Measurements from ENCODE around the gene C11orf16. TPM values are rescaled to one million over a fixed set of nuclear protein-coding genes. Genes with fewer than 3 reads are reported as not detected.
A peak's percentile ranks its signal among the peaks of the same experiment; 100 is the strongest.
"Not testable (repeated sequence)": the region's sequence is repeated elsewhere in the genome, so short reads cannot be mapped to it uniquely, and the experiment has no call there.

Gene C11orf16
- total RNA-seq, 2 donors from 2014 or later = not detected

DNA sequence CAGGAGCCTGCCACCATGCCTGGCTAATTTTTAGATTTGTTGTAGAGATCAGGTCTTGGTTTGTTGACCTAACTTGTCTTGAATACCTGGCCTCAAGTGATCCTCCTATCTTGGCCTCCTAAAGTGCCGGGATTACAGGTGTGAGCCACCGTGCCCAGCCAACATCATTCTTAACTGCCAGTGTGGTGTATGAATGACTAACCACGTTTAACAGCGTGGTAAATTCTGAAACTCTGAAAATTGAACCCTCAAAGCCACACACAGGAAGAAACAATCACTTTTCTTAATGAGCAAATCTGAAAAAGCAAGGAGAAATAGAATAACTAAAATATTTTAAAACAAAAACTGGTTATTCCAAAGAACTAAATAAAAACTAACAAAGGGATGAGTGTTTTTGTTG is 24.1 kb upstream of the C11orf16 start:
- ATAC-seq = no peak
- no peak overlapping the region for H3K27ac Mint-ChIP-seq

DNA sequence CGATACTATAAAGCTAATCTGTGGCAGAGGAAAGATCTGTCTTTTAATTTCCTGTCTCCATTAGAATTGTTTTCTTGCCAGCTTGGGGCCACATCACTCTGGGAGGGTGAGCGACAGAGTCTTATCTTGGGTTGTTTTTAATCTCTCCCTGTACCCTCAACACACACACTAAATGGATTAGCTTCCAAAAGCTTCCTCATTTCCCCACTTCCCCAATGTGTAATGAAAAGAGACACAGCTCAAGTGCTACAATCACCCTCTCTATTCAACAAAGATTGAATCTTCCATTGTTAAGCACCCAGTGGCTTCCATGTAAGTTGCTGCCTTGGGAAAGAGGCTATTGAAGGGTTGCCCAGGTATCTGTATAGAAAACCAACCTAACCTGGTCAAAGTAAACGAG is 16.1 kb upstream of the C11orf16 start:
- H3K9me3 ChIP-seq (ENCODE audit: control insufficient read depth, low read length, poor library complexity, severe bottlenecking) = no peaks in the 10 kb centered on the region
- Mint-ChIP-seq H3K27ac (no peak overlapping the region), H3K36me3 (ENCODE audit: low read depth) (peaks cover 3% of the 10 kb centered on the region), H3K27me3 (no peaks in the 10 kb centered on the region), H3K4me1 (no peaks in the 10 kb centered on the region), H3K4me3 (no peak overlapping the region)
- DNase-seq = no peak
- no peak for ATAC-seq

More for the DNA sequence above, 24.1 kb upstream of the C11orf16 start:
- no peak overlapping the region for H3K4me3 Mint-ChIP-seq
- H3K4me1 Mint-ChIP-seq = peaks cover 13% of the 10 kb centered on the region
- no peaks in the 10 kb centered on the region for H3K9me3 ChIP-seq (ENCODE audit: control insufficient read depth, low read length, poor library complexity, severe bottlenecking)
- peaks cover 2% of the 10 kb centered on the region for H3K36me3 Mint-ChIP-seq (ENCODE audit: low read depth)
- H3K27me3 Mint-ChIP-seq = no peaks in the 10 kb centered on the region
- no peak for DNase-seq

DNA sequence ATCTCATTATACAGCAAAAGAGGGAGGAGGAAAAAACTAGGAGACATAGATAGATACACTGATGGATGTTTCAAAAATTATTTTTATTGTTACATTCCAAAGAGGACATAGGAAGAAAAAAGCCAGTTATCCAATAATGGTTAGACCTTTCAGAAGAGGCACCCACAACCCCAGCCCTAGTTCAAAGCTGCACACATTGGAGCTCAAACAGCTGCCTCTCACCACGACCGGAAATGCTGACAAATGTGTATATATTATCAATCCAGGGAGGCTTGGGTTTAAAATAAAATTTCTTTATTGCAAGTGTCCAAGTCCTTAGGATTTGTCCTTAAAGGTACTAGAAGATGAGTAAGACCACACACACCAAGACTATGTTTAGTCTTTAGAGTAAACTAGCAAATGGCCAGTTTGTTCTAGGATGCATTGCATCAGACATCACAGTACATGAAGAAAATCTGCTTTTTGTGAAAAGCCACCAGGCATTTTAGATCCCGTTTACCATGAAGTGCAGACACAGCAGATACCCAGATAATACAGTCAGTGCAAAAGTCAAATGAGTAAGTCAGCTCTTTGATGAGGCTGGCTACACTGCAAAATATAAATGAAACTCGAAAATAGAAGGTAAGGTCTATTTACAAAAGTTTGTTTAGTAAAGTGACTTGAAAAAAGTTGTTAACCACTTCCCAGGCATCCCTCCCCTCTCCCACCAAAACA is 14.6 kb upstream of the C11orf16 start:
- H3K27me3 Mint-ChIP-seq = no peaks in the 10 kb centered on the region
- no peak overlapping the region for H3K27ac Mint-ChIP-seq
- H3K36me3 Mint-ChIP-seq (ENCODE audit: low read depth) = peaks cover 3% of the 10 kb centered on the region
- ATAC-seq = no peak
- DNase-seq = no peak
- H3K4me3 Mint-ChIP-seq = no peak overlapping the region
- H3K4me1 Mint-ChIP-seq = no peaks in the 10 kb centered on the region
- H3K9me3 ChIP-seq (ENCODE audit: control insufficient read depth, low read length, poor library complexity, severe bottlenecking) = no peaks in the 10 kb centered on the region

DNA sequence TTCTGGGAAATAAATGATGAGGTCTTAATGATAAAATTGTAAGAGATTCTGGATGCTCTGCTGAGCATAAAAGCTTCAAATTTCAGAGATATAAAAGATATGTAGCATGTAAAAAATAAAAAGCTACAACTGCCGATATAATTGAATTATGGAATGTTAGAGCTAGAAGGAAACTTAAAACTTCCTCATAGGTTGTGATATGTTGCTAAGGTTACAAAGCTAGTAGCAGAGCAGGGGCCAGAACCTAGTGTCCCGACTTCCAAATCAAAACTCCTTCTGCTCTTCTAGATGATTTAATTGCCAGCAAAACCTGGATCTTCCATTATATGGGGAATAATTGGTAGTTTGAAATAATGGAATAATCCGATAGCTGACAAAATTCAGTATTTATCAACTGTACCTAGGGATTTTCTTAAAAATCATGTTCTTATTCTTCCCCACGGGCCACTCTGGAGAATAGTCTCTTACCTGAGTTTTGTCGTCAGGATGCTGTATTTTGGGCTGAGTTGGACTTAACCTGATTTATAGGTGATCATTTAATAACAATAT is 9.8 kb upstream of the C11orf16 start, which contains the start of gene ASCL3:
TSS of gene ASCL3 (minus strand) at position 499 of the 549 bp plus-strand sequence. CDS start 4,855 bp downstream, outside the sequence.
- no peak for DNase-seq
- Mint-ChIP-seq H3K4me1 (no peaks in the 10 kb centered on the region), H3K4me3 (no peak within 1 kb of the TSS), H3K36me3 (ENCODE audit: low read depth) (peaks cover 3% of the 10 kb centered on the region), H3K27me3 (peaks cover 18% of the 10 kb centered on the region), H3K27ac (no peak within 1 kb of the TSS)
- ATAC-seq = no peak
- H3K9me3 ChIP-seq (ENCODE audit: control insufficient read depth, low read length, poor library complexity, severe bottlenecking) = no peaks in the 10 kb centered on the region

DNA sequence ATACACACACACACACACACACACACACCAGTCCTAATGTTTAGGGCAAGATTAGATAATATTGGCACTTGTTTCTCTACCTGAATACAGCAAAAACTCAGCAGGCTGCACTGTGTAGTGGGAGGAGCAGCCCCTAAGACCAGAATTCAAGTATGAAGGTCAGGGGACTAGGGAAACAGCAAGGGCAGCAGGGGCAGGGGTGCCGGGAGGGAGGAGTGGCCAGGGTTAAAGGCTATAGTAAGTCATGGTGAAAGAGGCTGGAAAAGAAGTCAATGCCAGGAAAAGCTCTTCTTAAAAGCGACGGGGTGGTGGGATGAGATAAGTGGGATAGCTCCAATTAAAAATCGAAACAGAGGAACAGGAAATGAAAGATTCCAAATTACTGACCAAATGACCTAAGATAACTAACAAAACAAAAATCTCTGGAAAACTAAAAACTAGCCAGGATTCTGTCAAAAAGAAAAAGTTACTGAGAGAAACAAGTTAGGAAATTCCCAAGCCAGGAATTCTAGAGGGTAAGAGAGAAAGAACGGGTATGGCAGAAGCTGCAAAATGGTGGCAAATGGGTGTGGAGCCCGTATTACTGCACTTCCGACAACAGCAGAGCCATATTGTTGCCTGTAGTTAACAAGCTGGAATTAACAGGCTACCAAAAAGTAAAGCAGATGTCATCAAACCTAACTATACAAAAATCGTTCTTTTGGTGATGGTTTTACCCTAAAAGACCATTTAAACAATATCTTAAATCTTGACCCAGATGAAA is 8.8 kb upstream of the C11orf16 start:
- ATAC-seq (no peak), DNase-seq (no peak)
- Mint-ChIP-seq H3K4me3 (no peak overlapping the region), H3K27me3 (peaks cover 24% of the 10 kb centered on the region), H3K27ac (no peak overlapping the region), H3K36me3 (ENCODE audit: low read depth) (peaks cover 2% of the 10 kb centered on the region), H3K4me1 (no peaks in the 10 kb centered on the region)
- H3K9me3 ChIP-seq (ENCODE audit: control insufficient read depth, low read length, poor library complexity, severe bottlenecking) = no peaks in the 10 kb centered on the region

DNA sequence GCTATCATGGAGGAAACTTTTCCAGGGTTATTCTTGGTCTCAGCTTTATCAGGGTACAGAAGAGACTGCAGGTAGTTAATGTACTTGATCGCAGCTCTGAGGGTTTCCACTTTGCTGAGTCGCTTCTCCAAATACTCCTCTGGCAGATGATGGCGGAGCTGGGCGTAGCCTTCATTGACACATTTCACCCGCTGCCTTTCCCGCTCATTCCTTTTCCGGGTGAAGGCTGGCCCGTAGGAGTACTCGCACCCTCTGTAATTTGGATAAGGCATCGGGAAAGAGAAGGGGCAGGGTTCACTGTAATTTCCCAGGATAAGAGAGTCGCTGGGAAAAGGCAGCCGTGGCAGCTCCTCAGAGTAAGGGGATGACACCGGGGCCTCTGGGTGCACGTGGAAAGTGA is 4.9 kb upstream of the C11orf16 start:
- Mint-ChIP-seq H3K36me3 (ENCODE audit: low read depth) (peaks cover 5% of the 10 kb centered on the region), H3K4me3 (no peak overlapping the region), H3K27me3 (peaks cover 29% of the 10 kb centered on the region), H3K27ac (no peak overlapping the region), H3K4me1 (peaks cover 5% of the 10 kb centered on the region)
- DNase-seq (no peak), ATAC-seq (no peak)
- H3K9me3 ChIP-seq (ENCODE audit: control insufficient read depth, low read length, poor library complexity, severe bottlenecking) = no peaks in the 10 kb centered on the region

DNA sequence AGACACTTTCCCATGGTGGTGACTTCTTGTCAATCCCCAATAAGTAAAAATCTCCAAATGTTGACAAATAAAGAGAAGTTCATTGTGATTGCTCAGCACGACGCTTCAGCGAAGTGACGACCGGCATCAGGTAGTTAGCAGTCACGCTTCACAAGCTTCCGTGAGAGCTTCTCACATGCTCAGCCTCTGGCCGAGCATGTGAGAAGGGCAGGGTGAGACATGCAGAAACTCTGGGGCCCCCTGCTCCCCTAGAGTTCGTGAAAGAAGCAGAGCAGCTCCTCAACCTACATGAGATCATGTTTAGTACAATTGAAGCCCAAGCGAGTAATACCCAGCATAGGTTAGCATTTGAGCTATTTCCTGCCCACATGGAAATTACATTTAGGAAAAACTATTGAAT is 4.4 kb upstream of the C11orf16 start:
- Mint-ChIP-seq H3K4me1 (peaks cover 5% of the 10 kb centered on the region), H3K36me3 (ENCODE audit: low read depth) (peaks cover 5% of the 10 kb centered on the region)

DNA sequence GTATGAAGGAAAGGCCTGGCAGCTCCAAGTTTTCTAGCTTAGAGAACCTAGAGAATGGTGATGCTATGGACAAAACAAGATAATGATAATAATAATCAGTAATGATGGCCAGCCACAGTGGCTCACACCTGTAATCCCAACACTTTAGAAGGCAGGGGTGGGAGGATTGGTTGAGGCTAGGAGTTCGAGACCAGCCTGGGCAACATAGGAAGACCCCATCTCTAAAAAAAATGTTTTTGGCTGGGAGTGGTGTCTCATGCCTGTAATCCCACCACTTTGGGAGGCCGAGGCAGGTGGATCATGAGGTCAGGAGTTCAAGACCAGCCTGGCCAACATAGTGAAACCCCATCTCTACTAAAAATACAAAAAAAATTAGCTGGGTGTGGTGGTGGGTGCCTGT is 3.0 kb upstream of the C11orf16 start:
- H3K9me3 ChIP-seq (ENCODE audit: control insufficient read depth, low read length, poor library complexity, severe bottlenecking); H3K4me3 Mint-ChIP-seq; ATAC-seq; H3K36me3 Mint-ChIP-seq (ENCODE audit: low read depth); H3K4me1 Mint-ChIP-seq; DNase-seq: not testable (repeated sequence)
- Mint-ChIP-seq H3K27me3 (peaks cover 25% of the 10 kb centered on the region), H3K27ac (peak overlapping the region; percentile 57)

More for the DNA sequence above, 4.4 kb upstream of the C11orf16 start:
- Mint-ChIP-seq H3K27ac (no peak overlapping the region), H3K27me3 (peaks cover 29% of the 10 kb centered on the region), H3K4me3 (no peak overlapping the region)
- ATAC-seq (no peak), DNase-seq (no peak)
- H3K9me3 ChIP-seq (ENCODE audit: control insufficient read depth, low read length, poor library complexity, severe bottlenecking) = no peaks in the 10 kb centered on the region

DNA sequence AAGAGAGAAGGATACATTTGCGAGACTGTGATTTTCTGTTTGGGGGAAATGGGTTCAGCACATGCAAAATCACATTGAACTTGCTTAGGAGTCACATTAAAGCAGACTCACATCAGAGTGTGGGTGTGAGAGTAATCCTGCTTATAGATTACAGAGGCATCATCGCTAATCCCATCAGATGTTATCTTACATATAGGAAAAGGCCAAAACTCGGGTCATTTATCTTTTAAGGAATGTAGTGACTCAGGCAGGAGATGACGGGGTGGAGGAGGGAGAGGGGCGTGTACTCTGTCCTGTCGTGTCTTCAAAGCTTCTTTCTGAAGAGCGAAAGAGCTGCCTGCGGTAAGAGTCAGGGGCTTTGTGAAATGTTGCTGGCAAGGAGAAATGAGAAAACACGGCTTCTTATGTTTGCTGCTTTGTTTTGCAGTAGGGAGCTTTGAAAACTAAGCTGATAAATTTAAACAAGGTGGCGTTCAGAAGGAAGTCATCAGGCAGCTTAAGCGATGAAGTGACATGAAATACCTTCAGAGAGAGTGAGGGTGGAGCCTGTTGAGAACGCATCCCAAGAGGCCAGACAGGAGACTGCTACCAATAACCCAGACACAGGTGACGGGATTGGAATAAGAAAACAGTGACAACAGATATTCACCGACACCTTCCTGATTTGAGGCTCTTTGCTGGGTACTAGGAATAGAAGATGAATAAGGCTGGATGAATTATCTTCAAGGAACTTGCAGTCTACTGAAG is 2.2 kb upstream of the C11orf16 start:
- H3K27ac Mint-ChIP-seq = peak overlapping the region; percentile 57
- no peaks in the 10 kb centered on the region for H3K9me3 ChIP-seq (ENCODE audit: control insufficient read depth, low read length, poor library complexity, severe bottlenecking)
- peak overlapping the region; percentile 63 for H3K4me3 Mint-ChIP-seq
- no peak for DNase-seq
- H3K36me3 Mint-ChIP-seq (ENCODE audit: low read depth) = peaks cover 3% of the 10 kb centered on the region
- ATAC-seq = no peak
- H3K27me3 Mint-ChIP-seq = peaks cover 25% of the 10 kb centered on the region
- peaks cover 8% of the 10 kb centered on the region for H3K4me1 Mint-ChIP-seq

DNA sequence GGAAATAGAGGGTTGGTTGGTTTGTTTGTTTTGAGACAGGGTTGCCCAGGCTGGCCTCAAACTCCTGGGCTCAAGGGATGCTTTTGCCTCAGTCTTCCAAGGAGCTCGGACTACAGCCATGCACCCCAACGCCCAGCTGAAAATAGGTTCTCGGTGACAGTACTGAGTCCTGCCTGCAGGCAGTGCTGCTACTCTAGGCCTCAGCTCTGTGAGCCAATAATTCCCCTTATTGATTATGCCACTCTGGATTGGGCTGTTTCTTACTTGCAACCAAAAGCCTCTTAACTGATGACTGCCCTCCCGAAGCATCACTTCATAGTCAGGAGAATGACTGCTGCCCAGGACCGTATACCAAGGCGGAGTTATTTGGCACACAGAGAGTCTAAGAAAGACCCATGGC is 1.2 kb upstream of the C11orf16 start:
- no peak for DNase-seq
- ATAC-seq = no peak
- peaks cover 19% of the 10 kb centered on the region for H3K27me3 Mint-ChIP-seq
- no peak overlapping the region for H3K27ac Mint-ChIP-seq
- no peaks in the 10 kb centered on the region for H3K9me3 ChIP-seq (ENCODE audit: control insufficient read depth, low read length, poor library complexity, severe bottlenecking)
- H3K4me1 Mint-ChIP-seq = peaks cover 8% of the 10 kb centered on the region
- H3K36me3 Mint-ChIP-seq (ENCODE audit: low read depth) = peaks cover 3% of the 10 kb centered on the region
- no peak overlapping the region for H3K4me3 Mint-ChIP-seq

DNA sequence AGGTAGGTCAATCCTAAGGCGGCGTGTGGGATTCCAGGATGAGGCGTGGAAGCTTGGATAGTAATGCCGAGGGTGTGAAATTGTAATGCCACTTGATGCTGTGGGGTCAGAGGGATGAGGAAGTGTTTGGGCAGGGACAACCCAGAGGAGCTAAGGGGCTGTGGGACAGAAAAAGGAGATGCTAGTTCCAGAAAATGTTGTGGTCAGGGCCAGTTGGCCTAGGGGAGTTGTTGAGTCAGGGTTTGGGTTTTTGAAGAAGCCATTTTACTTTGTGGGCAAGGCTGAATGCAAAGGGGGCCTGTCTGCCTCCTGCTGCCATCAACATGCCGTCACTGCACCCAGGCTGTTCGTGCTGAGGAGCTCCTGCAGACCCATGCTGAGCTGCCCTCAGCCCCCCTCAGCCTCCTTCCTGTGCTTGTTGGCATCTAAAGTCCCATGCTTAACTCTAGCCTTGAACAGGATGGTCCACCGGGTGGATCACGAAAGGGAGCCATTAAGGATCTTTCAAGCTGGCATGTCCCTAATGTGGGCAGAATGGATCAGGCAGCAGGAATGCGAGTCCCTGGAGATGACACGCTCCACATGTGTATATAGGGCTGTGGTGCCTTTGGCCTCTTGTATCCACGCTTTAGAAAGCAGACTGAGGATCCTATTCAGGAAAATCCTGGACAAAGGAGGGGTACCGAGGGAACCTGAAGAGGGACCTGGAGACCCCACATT is 2.1 kb downstream of the C11orf16 start:
- peaks cover 8% of the 10 kb centered on the region for H3K4me1 Mint-ChIP-seq
- ATAC-seq = no peak
- H3K27me3 Mint-ChIP-seq = peaks cover 4% of the 10 kb centered on the region
- DNase-seq = no peak
- no peaks in the 10 kb centered on the region for H3K9me3 ChIP-seq (ENCODE audit: control insufficient read depth, low read length, poor library complexity, severe bottlenecking)
- no peak overlapping the region for H3K27ac Mint-ChIP-seq
- peaks cover 4% of the 10 kb centered on the region for H3K36me3 Mint-ChIP-seq (ENCODE audit: low read depth)
- no peak overlapping the region for H3K4me3 Mint-ChIP-seq

DNA sequence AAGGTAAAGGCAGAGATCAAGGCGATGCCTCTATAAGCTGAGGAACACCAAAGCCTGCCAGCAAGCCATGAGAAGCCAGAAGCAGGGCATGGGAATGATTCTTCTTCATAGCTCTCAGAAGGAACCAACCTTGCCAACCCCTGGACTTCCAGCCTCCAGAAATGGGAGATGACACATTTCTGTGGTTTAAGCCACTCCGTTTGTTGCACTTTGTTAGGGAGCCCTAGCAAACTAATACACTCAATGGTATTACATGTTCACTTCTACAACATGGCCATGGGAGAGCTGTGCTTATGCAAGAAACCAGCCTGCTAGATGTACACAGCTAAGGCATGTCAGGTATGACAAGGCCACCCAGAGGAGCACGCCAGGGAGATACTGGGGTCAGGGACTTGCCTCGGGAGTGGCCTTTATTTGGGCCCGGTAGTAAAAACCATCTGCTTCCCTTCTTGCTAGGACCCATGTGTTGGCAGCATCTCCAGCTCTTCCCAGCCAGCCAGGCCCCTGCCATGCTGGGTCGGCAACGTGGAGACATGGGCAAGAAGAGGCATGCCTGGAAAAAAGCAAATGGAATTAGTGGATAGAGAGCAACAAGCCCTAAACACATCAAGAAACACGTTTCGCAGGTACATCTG is 3.6 kb downstream of the C11orf16 start:
- H3K9me3 ChIP-seq (ENCODE audit: control insufficient read depth, low read length, poor library complexity, severe bottlenecking) = no peaks in the 10 kb centered on the region
- Mint-ChIP-seq H3K36me3 (ENCODE audit: low read depth) (peaks cover 2% of the 10 kb centered on the region), H3K27me3 (no peaks in the 10 kb centered on the region), H3K4me1 (peaks cover 3% of the 10 kb centered on the region), H3K4me3 (no peak overlapping the region), H3K27ac (no peak overlapping the region)
- ATAC-seq (no peak), DNase-seq (no peak)
